Heart left ventricle (tissue), 13 donors: Measurements from ENCODE around the gene PTGIS.

Experiments
- CTCF ChIP-seq, 12 donors: fragments of 200-600 bp; sonication (generic) in 4 of 12; IDR thresholded peaks; one replicate each; pipeline versions ENCODE4 v1.5.0 to v1.8.0; 2018 to 2022; ENCODE audit warnings: antibody characterized with exemption in 12 of 12, mild to moderate bottlenecking in 5 of 12
- POLR2A ChIP-seq, 2 donors: fragments of 450-650 bp; IDR thresholded peaks; one replicate each; pipeline ENCODE4 v1.6.1; 2017; ENCODE audit warnings: antibody characterized with exemption in 2 of 2, mild to moderate bottlenecking in 2 of 2, moderate library complexity in 2 of 2
- donor health status: ischemic (EF 13 %, LVEDD 7.1; RV severe dilation, severe dysfunction).
- donor health status: DM: no; HTN: yes; CAD: no.
- donor health status: DM: no; HTN: no; CAD: no.
- donor health status: ischemic (EF 25% LVEDD 6.9; RV normal size, moderate dysfunction).
- donor health status: ischemic (EF 25% LVEDD 5.7; RV mildly dilated, moderate dysfunction).
- donor health status: ischemic (EF 35%, LVEDD 5.7; RV mildly dilated, moderate dysfunction).
- donor health status: nonischemic (EF 11% LVEDD 7.7; RV severe dilation, severe dysfunction).
- donor health status: DM: yes; HTN: yes; CAD: no.
- donor health status: PGD.
- donor health status: ischemic (EF 29% LVEDD 5.4; RV normal size, mild dysfunction).
- donor health status: nonischemic (EF 23%, LVEDD 6.1; RV moderate dilation, normal function).

- TF ChIP-seq POLR2A (IDR thresholded peaks at IDR 0.05) (no peak), CTCF (IDR thresholded peaks at IDR 0.05) (no peak)
Measured at GRCh38 chr20:49510562-49511122, 57.3 kb downstream of the PTGIS start.
